Keratinocyte (primary cell): ENCODE results near the gene DPH7.

ENCODE experiments used
- CTCF ChIP-seq, 3 experiments: IDR thresholded peaks in 1 of 3; conservative IDR thresholded peaks in 1 of 3; optimal IDR thresholded peaks in 1 of 3; 2 replicates in 2 of 3; 3 replicates in 1 of 3; pipeline versions ENCODE3 to v1.5.1; 2011; ENCODE audit warnings: low read length in 3 of 3, mild to moderate bottlenecking in 3 of 3, moderate library complexity in 2 of 3, control low read depth in 1 of 3, inconsistent platforms in 1 of 3; ENCODE audit not compliant: insufficient read depth in 2 of 3; ENCODE audit errors: extremely low read depth in 1 of 3
- EZH2 ChIP-seq: IDR thresholded peaks from one replicate; pipeline ENCODE4 v1.6.1; 2012; ENCODE audit warnings: inconsistent platforms, mild to moderate bottlenecking, low read length, moderate library complexity

GRCh38 chr9:137619240-137620047 lies 40.7 kb upstream of the DPH7 start:
- TF ChIP-seq CTCF (optimal IDR thresholded peaks at IDR 0.05 in 1 of 3, IDR thresholded peaks at IDR 0.05 in 1 of 3, conservative IDR thresholded peaks at IDR 0.05 in 1 of 3; ENCODE audit: extremely low read depth in 1 of 3, insufficient read depth in 2 of 3, low read length in 3 of 3), result no peak
- TF ChIP-seq EZH2, result no peak
